Ishikawa (cell line): ENCODE measurements around the gene RNF112.

Source experiments
- CEBPB ChIP-seq: IDR thresholded peaks from 2 replicates; pipeline ENCODE4 v1.6.1; 2012
- EP300 ChIP-seq: IDR thresholded peaks from 2 replicates; pipeline ENCODE4 v1.6.1; 2012; ENCODE audit warnings: borderline replicate concordance
- TAF1 ChIP-seq: IDR thresholded peaks from 2 replicates; pipeline ENCODE4 v1.6.1; 2012; ENCODE audit warnings: low read depth, mild to moderate bottlenecking
- TCF12 ChIP-seq: IDR thresholded peaks from 2 replicates; pipeline ENCODE4 v1.6.1; 2012; ENCODE audit warnings: low read depth
- YY1 ChIP-seq: IDR thresholded peaks from 2 replicates; pipeline ENCODE4 v1.6.1; 2012; ENCODE audit warnings: low read depth
- ZBTB7A ChIP-seq: IDR thresholded peaks from 2 replicates; pipeline ENCODE4 v1.6.1; 2012; ENCODE audit warnings: low read depth
- TF ChIP-seq, protein P1 (sequence below): IDR thresholded peaks from 2 replicates; pipeline ENCODE4 v1.6.1; 2012
- TF ChIP-seq, protein P2 (sequence below): IDR thresholded peaks from 2 replicates; pipeline ENCODE4 v1.6.1; 2012

The RNF112 gene

DNA sequence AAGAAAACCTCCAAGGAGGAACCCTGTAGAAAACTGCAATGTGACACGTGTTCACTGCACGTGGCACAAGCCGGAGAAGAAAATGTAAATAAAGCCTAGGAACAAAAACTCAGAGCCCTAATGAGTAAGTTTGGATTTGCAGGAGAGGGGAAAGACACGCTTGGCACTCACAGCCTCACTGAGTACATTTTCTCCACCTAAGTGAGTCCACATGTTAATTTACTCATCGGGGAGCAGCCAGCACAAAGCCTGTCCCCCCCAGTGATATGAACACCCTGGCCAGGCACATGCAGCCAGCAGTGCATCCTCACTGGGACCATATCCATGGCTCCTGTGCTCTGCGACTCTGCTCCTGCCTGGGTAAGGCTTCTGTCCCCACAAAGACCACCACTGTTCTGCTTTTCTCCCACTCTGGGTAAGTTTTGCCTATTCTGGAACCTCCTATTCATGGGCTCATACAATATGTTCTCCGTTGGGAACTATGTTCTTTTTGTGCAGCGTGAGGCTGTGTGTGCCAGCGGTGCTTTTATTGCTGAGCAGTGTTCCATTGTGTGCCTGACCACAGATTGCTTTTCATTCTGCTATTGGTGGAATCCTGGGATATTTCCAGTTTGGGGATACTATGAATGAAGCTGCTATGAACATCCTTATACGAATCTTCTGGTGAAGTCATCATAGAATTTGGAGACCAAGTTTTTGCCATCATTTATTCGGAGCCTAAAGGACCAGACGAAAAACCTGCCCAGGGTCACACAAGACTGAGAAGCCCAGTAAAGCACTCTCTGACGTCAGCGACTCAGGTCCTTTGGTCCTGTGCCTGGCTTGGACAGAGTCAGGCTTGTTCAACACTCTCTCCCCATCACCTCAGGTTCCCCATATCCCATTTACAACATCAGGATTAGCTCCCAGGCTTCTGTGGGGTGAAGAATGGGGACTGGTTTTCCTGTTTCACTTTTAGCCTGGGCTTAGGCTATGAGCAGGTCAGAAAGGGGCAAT is 53.3 kb downstream of the RNF112 start:
- TF ChIP-seq, protein P1, sequence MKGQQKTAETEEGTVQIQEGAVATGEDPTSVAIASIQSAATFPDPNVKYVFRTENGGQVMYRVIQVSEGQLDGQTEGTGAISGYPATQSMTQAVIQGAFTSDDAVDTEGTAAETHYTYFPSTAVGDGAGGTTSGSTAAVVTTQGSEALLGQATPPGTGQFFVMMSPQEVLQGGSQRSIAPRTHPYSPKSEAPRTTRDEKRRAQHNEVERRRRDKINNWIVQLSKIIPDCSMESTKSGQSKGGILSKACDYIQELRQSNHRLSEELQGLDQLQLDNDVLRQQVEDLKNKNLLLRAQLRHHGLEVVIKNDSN, result no peak
- TF ChIP-seq, protein P2, sequence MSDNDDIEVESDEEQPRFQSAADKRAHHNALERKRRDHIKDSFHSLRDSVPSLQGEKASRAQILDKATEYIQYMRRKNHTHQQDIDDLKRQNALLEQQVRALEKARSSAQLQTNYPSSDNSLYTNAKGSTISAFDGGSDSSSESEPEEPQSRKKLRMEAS, result no peak
- no peak for TF ChIP-seq ZBTB7A
- no peak for TF ChIP-seq CEBPB
- TF ChIP-seq EP300, result no peak
- no peak for TF ChIP-seq TCF12
- TF ChIP-seq TAF1, result no peak
- TF ChIP-seq YY1, result no peak
